H9 (cell line): ENCODE data around the gene ITPK1. TPM values are rescaled to one million over a fixed set of nuclear protein-coding genes. Genes with fewer than 3 reads are reported as not detected.

ENCODE experiments used
- DNase-seq: peaks from one replicate; pipeline ENCODE4 v3.0.0-alpha.2; 2017
- H2AFZ ChIP-seq: one replicate; pipeline ENCODE4 v1.6.1; 2013; ENCODE audit warnings: mild to moderate bottlenecking, low read length, control low read depth, moderate library complexity
- H2AK5ac ChIP-seq: 2 replicates; pipeline ENCODE4 v1.6.1; 2013; ENCODE audit warnings: low read length, control low read depth, mixed read lengths; ENCODE audit not compliant: insufficient read length
- H2BK120ac ChIP-seq: one replicate; pipeline ENCODE4 v1.6.1; 2013; ENCODE audit warnings: low read depth, mild to moderate bottlenecking, low read length, control low read depth, inconsistent platforms; ENCODE audit not compliant: poor library complexity, severe bottlenecking
- H2BK12ac ChIP-seq: 2 replicates; pipeline ENCODE4 v1.6.1; 2013; ENCODE audit warnings: low read length, control low read depth, mixed read lengths, low read depth; ENCODE audit not compliant: insufficient read length
- H2BK15ac ChIP-seq: 2 replicates; pipeline ENCODE4 v1.6.1; 2013; ENCODE audit warnings: low read depth, low read length, control low read depth
- H2BK20ac ChIP-seq: one replicate; pipeline ENCODE4 v1.6.1; 2013; ENCODE audit warnings: low read depth, mild to moderate bottlenecking, low read length, control low read depth, inconsistent platforms; ENCODE audit not compliant: poor library complexity, severe bottlenecking
- H2BK5ac ChIP-seq: 2 replicates; pipeline ENCODE4 v1.6.1; 2013; ENCODE audit warnings: low read length, control low read depth, mixed read lengths; ENCODE audit not compliant: insufficient read length
- H3K14ac ChIP-seq: 2 replicates; pipeline ENCODE4 v1.6.1; 2013; ENCODE audit warnings: low read length, control low read depth; ENCODE audit not compliant: insufficient read depth
- H3K18ac ChIP-seq: 2 replicates; pipeline ENCODE4 v1.6.1; 2013; ENCODE audit warnings: low read depth, mild to moderate bottlenecking, mixed read lengths, low read length, control low read depth; ENCODE audit not compliant: insufficient read length
- H3K23ac ChIP-seq: 2 replicates; pipeline ENCODE4 v1.6.1; 2013; ENCODE audit warnings: low read length, control low read depth, mixed read lengths, low read depth; ENCODE audit not compliant: insufficient read length
- H3K23me2 ChIP-seq: 2 replicates; pipeline ENCODE4 v1.6.1; 2013; ENCODE audit warnings: low read depth, mild to moderate bottlenecking, mixed read lengths, low read length, control low read depth; ENCODE audit not compliant: insufficient read length, poor library complexity, severe bottlenecking
- H3K27ac ChIP-seq: 2 replicates; pipeline ENCODE4 v1.5.1; 2013; ENCODE audit warnings: low read length, control low read depth, mixed read lengths, low read depth; ENCODE audit not compliant: insufficient read length
- H3K27me3 ChIP-seq: 2 replicates; pipeline ENCODE4 v1.6.1; 2013; ENCODE audit warnings: low read length, control low read depth, inconsistent platforms; ENCODE audit not compliant: insufficient read depth
- H3K4ac ChIP-seq: 2 replicates; pipeline ENCODE4 v1.6.1; 2013; ENCODE audit warnings: low read depth, mild to moderate bottlenecking, control low read depth, inconsistent platforms, low read length, moderate library complexity
- H3K4me1 ChIP-seq: 2 replicates; pipeline ENCODE4 v1.6.1; 2013; ENCODE audit warnings: low read length, control low read depth, inconsistent platforms; ENCODE audit not compliant: insufficient read depth
- H3K4me2 ChIP-seq: 2 replicates; pipeline ENCODE4 v1.6.1; 2013; ENCODE audit warnings: low read length, control low read depth, mixed read lengths; ENCODE audit not compliant: insufficient read length, insufficient read depth
- H3K56ac ChIP-seq: 2 replicates; pipeline ENCODE4 v1.6.1; 2013; ENCODE audit warnings: low read depth, mild to moderate bottlenecking, mixed read lengths, low read length, control low read depth; ENCODE audit not compliant: insufficient read length
- H3K79me1 ChIP-seq: 2 replicates; pipeline ENCODE4 v1.6.1; 2013; ENCODE audit warnings: low read depth, mild to moderate bottlenecking, moderate library complexity, low read length, control low read depth, inconsistent platforms; ENCODE audit not compliant: insufficient read depth, poor library complexity, severe bottlenecking
- H3K79me2 ChIP-seq: 2 replicates; pipeline ENCODE4 v1.6.1; 2013; ENCODE audit warnings: low read length, control low read depth, inconsistent platforms; ENCODE audit not compliant: insufficient read depth
- H3K9ac ChIP-seq: 2 replicates; pipeline ENCODE4 v1.6.1; 2013; ENCODE audit warnings: low read length, control low read depth, mixed read lengths; ENCODE audit not compliant: insufficient read length; ENCODE audit errors: extremely low read depth
- H3K9me3 ChIP-seq: one replicate; pipeline ENCODE4 v1.6.1; 2013; ENCODE audit warnings: low read depth, low read length, inconsistent platforms; ENCODE audit not compliant: control insufficient read depth
- H3T11ph ChIP-seq: one replicate; pipeline ENCODE4 v1.6.1; 2013; ENCODE audit warnings: mild to moderate bottlenecking, low read length, control low read depth, inconsistent platforms
- H4K20me1 ChIP-seq: one replicate; pipeline ENCODE4 v1.6.1; 2013; ENCODE audit not compliant: control insufficient read depth, insufficient read length, insufficient read depth
- H4K5ac ChIP-seq: 2 replicates; pipeline ENCODE4 v1.6.1; 2013; ENCODE audit warnings: low read depth, mild to moderate bottlenecking, mixed read lengths, low read length, control low read depth; ENCODE audit not compliant: insufficient read length
- H4K8ac ChIP-seq: replicated peaks from 2 replicates; pipeline ENCODE4 v1.6.1; 2013; ENCODE audit warnings: low read length, control low read depth, mixed read lengths, low read depth; ENCODE audit not compliant: insufficient read length
- H4K91ac ChIP-seq: 2 replicates; pipeline ENCODE4 v1.6.1; 2013; ENCODE audit warnings: low read depth, mild to moderate bottlenecking, moderate library complexity, mixed read lengths, low read length, control low read depth; ENCODE audit not compliant: insufficient read length
- H3K27ac Mint-ChIP-seq, 3 experiments: 2 replicates in 2 of 3; 3 replicates in 1 of 3; pipeline ENCODE4 v1.8.0; 2020 to 2021; ENCODE audit warnings: mixed read lengths in 3 of 3, mild to moderate bottlenecking in 1 of 3, moderate library complexity in 1 of 3
- H3K27me3 Mint-ChIP-seq: 2 replicates; pipeline ENCODE4 v1.8.0; 2021; ENCODE audit warnings: low read depth, mild to moderate bottlenecking, moderate library complexity, mixed read lengths
- H3K36me3 Mint-ChIP-seq, 3 experiments: 2 replicates in 2 of 3; 3 replicates in 1 of 3; pipeline ENCODE4 v1.8.0; 2020 to 2021; ENCODE audit warnings: low read depth in 3 of 3, mixed read lengths in 3 of 3; ENCODE audit not compliant: insufficient read depth in 1 of 3
- H3K4me1 Mint-ChIP-seq, 2 experiments: 2 replicates each; pipeline ENCODE4 v1.8.0; 2020; ENCODE audit warnings: mixed read lengths in 2 of 2
- H3K4me3 Mint-ChIP-seq, 2 experiments: 2 replicates in 1 of 2; 3 replicates in 1 of 2; pipeline ENCODE4 v1.8.0; 2020 to 2021; ENCODE audit warnings: mild to moderate bottlenecking in 2 of 2, mixed read lengths in 2 of 2, moderate library complexity in 1 of 2
- H3K9me3 Mint-ChIP-seq, 2 experiments: 2 replicates in 1 of 2; 3 replicates in 1 of 2; pipeline ENCODE4 v1.8.0; 2020; ENCODE audit warnings: mild to moderate bottlenecking in 2 of 2, mixed read lengths in 2 of 2, moderate library complexity in 1 of 2
- WGBS: extraction: QIAGEN DNeasy Blood & Tissue Kit; methylation state at CpG from one replicate; pipeline ENCODE4 v1.1.7; 2013; ENCODE audit warnings: missing lambda C conversion rate, low lambda C conversion rate, mixed read lengths; ENCODE audit not compliant: insufficient read length; ENCODE audit errors: extremely low coverage; 5-methylcytosine and 5-hydroxymethylcytosine counted together
- total RNA-seq: library from RNA; stranded (reverse); gene quantifications from 2 replicates; pipeline ENCODE4 v1.2.1, GENCODE V29; 2021
- TF ChIP-seq, protein P1 (sequence below): fragments of 200-600 bp; sonication (generic); conservative IDR thresholded peaks from 3 replicates; pipeline ENCODE4 v1.8.0; 2021; ENCODE audit warnings: antibody characterized with exemption, mild to moderate bottlenecking

Gene ITPK1
- total RNA-seq, 1 experiment from 2014 or later = 92.7 TPM

DNA sequence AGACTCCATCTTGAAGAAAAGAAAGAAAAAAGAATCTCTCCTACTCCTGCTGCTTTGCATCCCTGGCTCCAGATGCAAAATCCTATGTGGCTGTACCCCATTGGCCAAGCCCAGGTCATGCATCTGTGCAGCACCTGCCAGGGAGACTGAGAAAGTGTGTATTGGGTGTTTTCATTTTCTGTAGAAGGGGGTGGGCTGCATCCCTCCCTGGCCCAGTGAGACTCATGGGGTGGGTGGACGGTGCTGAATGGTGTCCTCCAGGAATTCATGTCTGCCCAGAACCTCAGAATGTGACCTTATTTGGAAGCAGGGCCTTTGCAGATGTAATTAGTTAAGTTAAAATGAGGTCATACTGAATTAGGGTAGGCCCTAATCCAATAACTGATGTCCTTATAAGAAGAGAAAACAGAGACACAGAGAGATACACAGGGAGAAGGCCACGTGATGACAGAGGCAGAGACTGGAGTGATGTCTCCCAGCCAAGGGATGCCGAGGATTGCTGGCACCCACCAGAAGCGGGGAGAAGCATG lies 45.8 kb upstream of the ITPK1 start:
- no peak overlapping the region for H3K4me3 Mint-ChIP-seq
- H3K79me1 ChIP-seq = no peaks in the 10 kb centered on the region
- no peak overlapping the region for H3K14ac ChIP-seq
- H4K8ac ChIP-seq = no peak overlapping the region
- H3K27me3 ChIP-seq = no peaks in the 10 kb centered on the region
- H3K23me2 ChIP-seq = no peaks in the 10 kb centered on the region
- no peak overlapping the region for H2AK5ac ChIP-seq
- peak overlapping the region in 1 of 3 experiments; percentile 78; a peak in 1 of 7 replicates for H3K27ac Mint-ChIP-seq
- no CpG with 5 or more reads among the region's 4 CpGs for WGBS
- H2BK20ac ChIP-seq = no peak overlapping the region
- H3K4ac ChIP-seq = no peak overlapping the region
- H2AFZ ChIP-seq = no peak overlapping the region
- H2BK120ac ChIP-seq = no peak overlapping the region
- no peaks in the 10 kb centered on the region; a peak in 1 of 7 replicates for H3K36me3 Mint-ChIP-seq
- no peak overlapping the region for H2BK12ac ChIP-seq
- H3K4me1 Mint-ChIP-seq = peaks cover 3 to 6% of the 10 kb centered on the region in 2 experiments
- H3K9me3 Mint-ChIP-seq = no peaks in the 10 kb centered on the region
- no peaks in the 10 kb centered on the region; the same call in 1 of the 2 replicates for H3K27me3 Mint-ChIP-seq
- TF ChIP-seq, protein P1, sequence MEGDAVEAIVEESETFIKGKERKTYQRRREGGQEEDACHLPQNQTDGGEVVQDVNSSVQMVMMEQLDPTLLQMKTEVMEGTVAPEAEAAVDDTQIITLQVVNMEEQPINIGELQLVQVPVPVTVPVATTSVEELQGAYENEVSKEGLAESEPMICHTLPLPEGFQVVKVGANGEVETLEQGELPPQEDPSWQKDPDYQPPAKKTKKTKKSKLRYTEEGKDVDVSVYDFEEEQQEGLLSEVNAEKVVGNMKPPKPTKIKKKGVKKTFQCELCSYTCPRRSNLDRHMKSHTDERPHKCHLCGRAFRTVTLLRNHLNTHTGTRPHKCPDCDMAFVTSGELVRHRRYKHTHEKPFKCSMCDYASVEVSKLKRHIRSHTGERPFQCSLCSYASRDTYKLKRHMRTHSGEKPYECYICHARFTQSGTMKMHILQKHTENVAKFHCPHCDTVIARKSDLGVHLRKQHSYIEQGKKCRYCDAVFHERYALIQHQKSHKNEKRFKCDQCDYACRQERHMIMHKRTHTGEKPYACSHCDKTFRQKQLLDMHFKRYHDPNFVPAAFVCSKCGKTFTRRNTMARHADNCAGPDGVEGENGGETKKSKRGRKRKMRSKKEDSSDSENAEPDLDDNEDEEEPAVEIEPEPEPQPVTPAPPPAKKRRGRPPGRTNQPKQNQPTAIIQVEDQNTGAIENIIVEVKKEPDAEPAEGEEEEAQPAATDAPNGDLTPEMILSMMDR = no peak
- no peak overlapping the region for H4K5ac ChIP-seq
- H4K20me1 ChIP-seq = no peaks in the 10 kb centered on the region
- H3K4me1 ChIP-seq = no peaks in the 10 kb centered on the region
- no peak overlapping the region for H3K18ac ChIP-seq
- no peak overlapping the region for H3K56ac ChIP-seq
- no peak overlapping the region for H3K23ac ChIP-seq
- DNase-seq = no peak
- H3K9ac ChIP-seq = no peak overlapping the region
- H2BK5ac ChIP-seq = no peak overlapping the region
- no peak overlapping the region for H2BK15ac ChIP-seq
- no peaks in the 10 kb centered on the region for H3K79me2 ChIP-seq
- no peak overlapping the region for H3T11ph ChIP-seq
- no peak overlapping the region for H4K91ac ChIP-seq
- no peaks in the 10 kb centered on the region for H3K9me3 ChIP-seq
- no peak overlapping the region for H3K4me2 ChIP-seq
- H3K27ac ChIP-seq = no peak overlapping the region
